ENCODE data around the gene ARHGAP12. TPM values are rescaled to one million over a fixed set of nuclear protein-coding genes. Genes with fewer than 3 reads are reported as not detected.
A peak's percentile ranks its signal among the peaks of the same experiment; 100 is the strongest.
"Not testable (repeated sequence)": the region's sequence is repeated elsewhere in the genome, so short reads cannot be mapped to it uniquely, and the experiment has no call there.

Gene ARHGAP12
- total and polyA plus RNA-seq, 8 donors = 25.5 to 40.4 (median 37.3) TPM

- no peak for TF ChIP-seq CTCF (IDR thresholded peaks at IDR 0.05)
- H3K36me3 ChIP-seq = no peaks in the 10 kb centered on the region
- DNase-seq (peak in 1 of 4 donors; percentile 61), ATAC-seq (no peak)
- H3K9me3 ChIP-seq = peaks cover 0 to 5% of the 10 kb centered on the region in 2 donors
- intact Hi-C loops (cut with DNase I) = no loop called here
- no peaks in the 10 kb centered on the region for H3K27me3 ChIP-seq
- H3K4me1 ChIP-seq = no peaks in the 10 kb centered on the region
- H3K4me3 ChIP-seq = no peak overlapping the region
- H3K27ac ChIP-seq = no peak overlapping the region
Measured at GRCh38 chr10:31773749-31774298, 154.8 kb downstream of the ARHGAP12 start.

GRCh38 chr10:31771331-31771831 lies 157.2 kb downstream of the ARHGAP12 start:
- H3K27me3 ChIP-seq = no peaks in the 10 kb centered on the region
- intact Hi-C loops (cut with DNase I) = no loop called here
- DNase-seq = no peak
- no peak overlapping the region for H3K4me3 ChIP-seq
- H3K27ac ChIP-seq = no peak overlapping the region
- no peaks in the 10 kb centered on the region for H3K4me1 ChIP-seq
- H3K9me3 ChIP-seq = peaks cover 0 to 4% of the 10 kb centered on the region in 2 donors
- no peak for TF ChIP-seq CTCF (IDR thresholded peaks at IDR 0.05)
- no peaks in the 10 kb centered on the region for H3K36me3 ChIP-seq
- ATAC-seq = no peak

- intact Hi-C loops (cut with DNase I) = no loop called here
- H3K4me1 ChIP-seq = no peaks in the 10 kb centered on the region
- no peak overlapping the region for H3K27ac ChIP-seq
Measured at GRCh38 chr10:31770307-31770902, 158.2 kb downstream of the ARHGAP12 start.

GRCh38 chr10:31769564-31769963 lies 159.1 kb downstream of the ARHGAP12 start:
- intact Hi-C loops (cut with DNase I) = no loop called here
- H3K36me3 ChIP-seq = no peaks in the 10 kb centered on the region
- no peak overlapping the region for H3K27ac ChIP-seq
- H3K9me3 ChIP-seq = no peaks in the 10 kb centered on the region
- H3K4me1 ChIP-seq = no peaks in the 10 kb centered on the region
- H3K27me3 ChIP-seq = no peaks in the 10 kb centered on the region
- H3K4me3 ChIP-seq = no peak overlapping the region
- DNase-seq = no peak
- TF ChIP-seq CTCF (IDR thresholded peaks at IDR 0.05) = no peak
- no peak for ATAC-seq

More at GRCh38 chr10:31770307-31770902, 158.2 kb downstream of the ARHGAP12 start:
- Histone ChIP-seq H3K36me3 (no peaks in the 10 kb centered on the region), H3K9me3 (no peaks in the 10 kb centered on the region), H3K4me3 (no peak overlapping the region), H3K27me3 (no peaks in the 10 kb centered on the region)
- DNase-seq (no peak), ATAC-seq (peak; percentile 91)
- TF ChIP-seq CTCF (IDR thresholded peaks at IDR 0.05) = peak; percentile 71 to 85

- DNase-seq; intact Hi-C loops (cut with DNase I); H3K4me3 ChIP-seq; H3K9me3 ChIP-seq; H3K4me1 ChIP-seq; H3K27me3 ChIP-seq; H3K36me3 ChIP-seq; ATAC-seq: not testable (repeated sequence)
- peak overlapping the region in 1 of 2 donors; percentile 45 for H3K27ac ChIP-seq
Measured at GRCh38 chr10:31768935-31769334, 159.7 kb downstream of the ARHGAP12 start.

All from left lung (tissue), 10 donors.